Stimulated activated CD8-positive, alpha-beta memory T cell treated with anti-CD3 and anti-CD28 coated beads, Interleukin-15, amount 100 ng/mL, for 4 hours (primary cell): Measurements from ENCODE around the gene WNT8A.

Experiments
- DNase-seq, 2 donors: peaks; one replicate each; pipeline ENCODE4 v3.0.0-alpha.2; 2020; ENCODE audit warnings: low read depth in 2 of 2

The WNT8A gene

GRCh38 chr5:138140268-138140667, 56.4 kb downstream of the WNT8A start:
- no peak for DNase-seq
